ENCODE data around the gene TOP3B.
"Not testable (repeated sequence)": the region's sequence is repeated elsewhere in the genome, so short reads cannot be mapped to it uniquely, and the experiment has no call there.

TOP3B gene

GRCh38 chr22:21927174-21927823, 55.3 kb downstream of the TOP3B start:
- DNase-seq (ENCODE audit: low read depth in 2 of 2, low spot score in 1 of 2): no peak

GRCh38 chr22:21926728-21927127, 55.9 kb downstream of the TOP3B start:
- no peak for DNase-seq (ENCODE audit: low read depth in 2 of 2, low spot score in 1 of 2)

- no peak for DNase-seq (ENCODE audit: low read depth in 2 of 2, low spot score in 1 of 2)
Measured at GRCh38 chr22:21923163-21923561, 59.4 kb downstream of the TOP3B start.

GRCh38 chr22:21922370-21923162, 60.0 kb downstream of the TOP3B start:
- DNase-seq (ENCODE audit: low read depth in 2 of 2, low spot score in 1 of 2): no peak

GRCh38 chr22:21921729-21922128, 60.9 kb downstream of the TOP3B start:
- no peak for DNase-seq (ENCODE audit: low read depth in 2 of 2, low spot score in 1 of 2)

GRCh38 chr22:21921184-21921721, 61.3 kb downstream of the TOP3B start:
- no peak for DNase-seq (ENCODE audit: low read depth in 2 of 2, low spot score in 1 of 2)

- no peak for DNase-seq (ENCODE audit: low read depth in 2 of 2, low spot score in 1 of 2)
Measured at GRCh38 chr22:21920341-21921183, 62.0 kb downstream of the TOP3B start.

- DNase-seq (ENCODE audit: low read depth in 2 of 2, low spot score in 1 of 2): no peak
Measured at GRCh38 chr22:21919526-21920307, 62.9 kb downstream of the TOP3B start.

- no peak for DNase-seq (ENCODE audit: low read depth in 2 of 2, low spot score in 1 of 2)
Measured at GRCh38 chr22:21918466-21919185, 64.0 kb downstream of the TOP3B start.

GRCh38 chr22:21917959-21918261, 64.7 kb downstream of the TOP3B start:
- no peak for DNase-seq (ENCODE audit: low read depth in 2 of 2, low spot score in 1 of 2)

- DNase-seq (ENCODE audit: low read depth in 2 of 2, low spot score in 1 of 2): no peak
Measured at GRCh38 chr22:21917181-21917958, 65.2 kb downstream of the TOP3B start.

- DNase-seq (ENCODE audit: low read depth in 2 of 2, low spot score in 1 of 2): no peak
Measured at GRCh38 chr22:21916309-21916918, 66.2 kb downstream of the TOP3B start.

GRCh38 chr22:21915624-21916308, 66.8 kb downstream of the TOP3B start:
- DNase-seq (ENCODE audit: low read depth in 2 of 2, low spot score in 1 of 2): no peak

GRCh38 chr22:21914033-21914642, 68.4 kb downstream of the TOP3B start:
- DNase-seq (ENCODE audit: low read depth in 2 of 2, low spot score in 1 of 2): not testable (repeated sequence)

- DNase-seq (ENCODE audit: low read depth in 2 of 2, low spot score in 1 of 2): not testable (repeated sequence)
Measured at GRCh38 chr22:21910367-21910766, 72.2 kb downstream of the TOP3B start.

GRCh38 chr22:21909871-21910270, 72.7 kb downstream of the TOP3B start:
- no peak for DNase-seq (ENCODE audit: low read depth in 2 of 2, low spot score in 1 of 2)

GRCh38 chr22:21907638-21908522, 74.7 kb downstream of the TOP3B start:
- DNase-seq (ENCODE audit: low read depth in 2 of 2, low spot score in 1 of 2): no peak

All from stimulated activated CD8-positive, alpha-beta memory T cell treated with anti-CD3 and anti-CD28 coated beads, Interleukin-4, amount 100 ng/mL, for 1 hour (primary cell).